GM10266 (cell line): ENCODE results near the gene HIVEP2.

Source experiments
- DNase-seq: peaks from one replicate; pipeline ENCODE4 v3.0.0; 2012; ENCODE audit errors: extremely low spot score
- TF ChIP-seq, protein P1 (sequence below): IDR thresholded peaks from 2 replicates; pipeline ENCODE4 v1.5.1; 2012; ENCODE audit warnings: mild to moderate bottlenecking, low read depth; ENCODE audit not compliant: control insufficient read depth, insufficient read depth; ENCODE audit errors: missing control alignments

Gene HIVEP2

DNA sequence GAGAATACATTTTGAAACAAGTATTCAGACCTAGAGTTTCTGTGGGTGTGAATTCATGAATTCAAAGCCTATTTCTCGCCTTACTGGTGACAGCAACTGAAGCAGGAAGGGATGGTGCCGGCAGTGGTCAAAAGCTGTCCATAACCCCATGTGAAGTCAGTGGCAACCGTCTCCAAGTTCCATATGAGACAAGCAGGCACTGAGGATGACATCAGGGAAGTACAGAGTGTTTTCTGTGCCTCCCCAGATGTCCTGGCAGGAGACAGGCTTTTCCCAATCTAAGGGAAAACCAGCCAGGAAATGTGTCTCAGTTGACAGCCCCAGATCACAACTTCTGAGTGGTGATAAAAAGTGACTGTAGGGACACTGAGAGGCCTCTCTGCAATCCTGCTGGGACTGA, 66.6 kb downstream of the HIVEP2 start:
- DNase-seq = no peak
- TF ChIP-seq, protein P1, sequence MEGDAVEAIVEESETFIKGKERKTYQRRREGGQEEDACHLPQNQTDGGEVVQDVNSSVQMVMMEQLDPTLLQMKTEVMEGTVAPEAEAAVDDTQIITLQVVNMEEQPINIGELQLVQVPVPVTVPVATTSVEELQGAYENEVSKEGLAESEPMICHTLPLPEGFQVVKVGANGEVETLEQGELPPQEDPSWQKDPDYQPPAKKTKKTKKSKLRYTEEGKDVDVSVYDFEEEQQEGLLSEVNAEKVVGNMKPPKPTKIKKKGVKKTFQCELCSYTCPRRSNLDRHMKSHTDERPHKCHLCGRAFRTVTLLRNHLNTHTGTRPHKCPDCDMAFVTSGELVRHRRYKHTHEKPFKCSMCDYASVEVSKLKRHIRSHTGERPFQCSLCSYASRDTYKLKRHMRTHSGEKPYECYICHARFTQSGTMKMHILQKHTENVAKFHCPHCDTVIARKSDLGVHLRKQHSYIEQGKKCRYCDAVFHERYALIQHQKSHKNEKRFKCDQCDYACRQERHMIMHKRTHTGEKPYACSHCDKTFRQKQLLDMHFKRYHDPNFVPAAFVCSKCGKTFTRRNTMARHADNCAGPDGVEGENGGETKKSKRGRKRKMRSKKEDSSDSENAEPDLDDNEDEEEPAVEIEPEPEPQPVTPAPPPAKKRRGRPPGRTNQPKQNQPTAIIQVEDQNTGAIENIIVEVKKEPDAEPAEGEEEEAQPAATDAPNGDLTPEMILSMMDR = no peak

DNA sequence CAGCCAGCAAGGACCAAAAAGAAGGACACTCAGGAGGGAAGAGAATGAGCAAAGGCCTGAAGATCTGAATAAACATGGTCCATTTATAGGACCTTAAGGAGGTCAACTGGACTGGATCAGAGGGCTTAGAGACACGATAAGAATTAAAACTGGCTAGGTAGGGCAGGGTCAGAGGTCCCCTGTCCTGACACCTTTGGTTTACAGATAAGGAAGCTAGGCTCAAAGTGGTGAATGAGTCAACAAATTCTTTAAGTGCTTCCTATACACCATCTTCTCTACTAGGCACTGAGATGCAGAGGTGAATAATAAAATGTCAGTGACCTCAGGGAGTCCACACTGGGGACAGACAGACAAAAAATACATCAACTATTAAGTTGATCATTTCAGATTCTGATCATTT, 70.3 kb downstream of the HIVEP2 start:
- DNase-seq = no peak
- TF ChIP-seq, protein P1 = no peak

DNA sequence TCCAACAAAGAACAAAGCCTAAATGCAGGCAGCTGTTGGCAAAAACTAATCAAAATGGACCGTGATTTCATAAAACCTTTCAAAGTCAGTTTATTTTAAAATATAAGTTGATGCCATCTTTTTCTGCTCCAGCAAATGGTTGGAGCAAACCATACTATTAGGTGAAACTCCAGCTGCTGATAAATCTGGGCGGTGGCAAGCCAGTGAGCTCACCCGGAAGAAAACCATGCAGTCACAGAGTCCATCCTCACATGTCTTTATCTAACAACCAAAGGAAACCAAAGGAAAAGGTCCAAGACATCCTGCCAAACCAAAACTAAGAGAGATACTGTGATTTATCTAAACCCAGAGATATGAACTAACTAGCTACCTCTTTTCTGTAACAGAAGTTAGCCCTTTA, 72.6 kb downstream of the HIVEP2 start:
- DNase-seq = no peak
- TF ChIP-seq, protein P1 = no peak

DNA sequence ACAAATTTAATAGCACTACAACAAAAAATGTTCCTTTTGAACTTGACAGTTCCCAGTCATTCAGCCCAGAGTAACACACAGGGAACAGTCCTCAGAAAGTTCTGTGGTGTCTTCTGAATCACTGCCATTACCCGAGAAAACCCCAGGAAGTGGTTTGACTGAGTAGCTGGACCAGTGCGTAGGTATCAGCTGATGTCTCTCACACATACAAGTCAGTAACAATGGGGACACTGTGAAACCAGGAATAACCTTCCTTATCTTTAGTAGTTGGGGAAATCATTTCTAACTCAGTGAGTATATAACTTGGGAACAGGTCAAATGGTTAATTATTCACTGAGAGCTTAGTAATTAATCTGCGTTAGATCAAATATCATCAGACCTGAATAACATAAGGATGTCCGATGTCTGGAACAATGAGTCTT, 73.1 kb downstream of the HIVEP2 start:
- DNase-seq = peak; percentile 46
- TF ChIP-seq, protein P1 = no peak

DNA sequence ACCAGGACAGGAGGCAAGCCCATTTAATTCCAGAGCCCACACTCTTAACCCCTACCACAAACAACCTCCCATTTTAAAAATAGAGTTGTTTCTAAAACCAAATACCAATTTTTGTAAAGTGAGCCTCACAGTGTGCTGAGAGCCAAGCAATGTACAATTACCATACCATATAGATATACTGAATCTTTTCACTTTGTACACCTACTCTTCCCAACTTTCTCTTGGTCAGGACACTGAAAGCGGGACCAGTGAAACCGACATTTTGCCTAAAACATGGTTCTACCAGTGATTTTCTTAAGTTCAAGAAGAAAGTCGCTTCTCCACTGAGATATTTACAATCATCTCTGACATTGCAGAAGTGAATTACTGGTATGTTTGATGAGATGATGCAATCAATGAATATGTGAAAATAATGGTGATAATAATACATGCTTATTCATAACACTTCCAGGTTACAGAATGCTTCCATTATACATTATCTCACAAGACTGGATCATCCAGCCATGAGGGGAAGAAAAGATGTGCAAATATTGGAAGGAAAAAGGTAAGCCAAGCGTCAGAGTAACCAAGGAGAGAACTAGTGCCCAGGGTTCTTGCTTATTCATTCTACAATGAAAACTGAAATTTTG, 74.1 kb downstream of the HIVEP2 start:
- TF ChIP-seq, protein P1 = no peak

DNA sequence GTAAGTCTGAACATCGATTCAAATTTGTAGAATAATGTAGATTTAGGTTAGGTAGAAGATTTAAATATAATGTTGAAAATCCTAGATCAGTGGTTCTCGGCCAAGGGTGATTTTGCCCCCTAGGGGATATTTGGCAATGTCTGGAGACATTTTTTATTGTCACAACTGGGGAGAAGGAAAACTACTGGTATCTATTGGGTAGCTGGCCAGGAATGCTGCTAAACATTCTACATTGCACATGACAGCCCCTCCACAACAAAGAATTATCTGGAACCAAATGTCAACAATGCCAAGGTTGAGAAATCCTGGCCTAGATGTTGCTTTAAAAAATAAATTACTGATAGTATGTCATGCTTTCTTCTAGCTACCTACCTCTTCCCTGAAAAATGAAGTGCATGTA, 76.1 kb downstream of the HIVEP2 start:
- TF ChIP-seq, protein P1 = no peak
- no peak for DNase-seq

More for the DNA sequence above, 74.1 kb downstream of the HIVEP2 start:
- DNase-seq = no peak

DNA sequence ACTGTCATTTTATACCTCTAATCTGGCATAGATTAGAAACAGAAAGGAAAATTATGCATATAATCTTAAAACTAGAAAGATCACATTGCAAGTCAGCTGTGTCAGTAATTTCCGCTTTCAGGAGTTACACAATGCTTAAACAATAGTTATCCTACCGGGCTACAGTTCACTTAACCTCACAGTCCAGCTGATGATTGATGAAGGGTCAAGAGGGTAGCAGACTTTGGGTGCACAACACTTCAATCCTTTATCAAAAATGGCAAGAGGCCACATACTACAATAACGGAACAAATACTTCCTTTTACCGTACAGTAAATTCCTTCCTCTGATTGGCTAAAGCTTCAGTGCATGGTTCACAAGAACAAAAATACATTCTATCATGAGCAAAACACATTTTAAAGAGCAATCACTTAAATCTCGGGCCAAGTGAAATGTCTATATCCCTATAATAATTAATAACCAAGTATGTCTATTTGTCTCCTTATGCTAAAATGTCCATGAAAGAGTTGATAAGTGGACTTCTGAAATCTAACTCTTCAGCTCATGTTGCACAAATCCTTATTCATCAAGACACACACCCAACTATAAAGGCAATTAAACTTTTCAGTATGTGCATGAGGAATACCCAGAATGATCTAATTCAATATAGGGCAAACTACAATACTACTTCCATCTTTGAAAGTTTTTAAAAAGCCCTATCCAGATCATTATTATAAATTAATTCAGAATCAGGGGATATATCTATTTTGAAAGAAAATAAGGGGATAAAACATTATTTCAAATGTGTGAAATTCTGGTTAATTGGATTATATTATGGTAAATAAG, 76.8 kb downstream of the HIVEP2 start:
- TF ChIP-seq, protein P1 = no peak
- no peak for DNase-seq
